ENCODE results near the gene ARRB1.

- TF ChIP-seq CTCF (IDR thresholded peaks at IDR 0.05): no peak
- no peak for TF ChIP-seq POLR2A (IDR thresholded peaks at IDR 0.05)
- TF ChIP-seq POLR2AphosphoS5 (IDR thresholded peaks at IDR 0.05; ENCODE audit: insufficient read depth in 1 of 2, low read depth in 1 of 2): no peak
Measured at GRCh38 chr11:75339685-75340409, 11.6 kb downstream of the ARRB1 start.
